ENCODE measurements around the gene IQGAP3.

The IQGAP3 gene

DNA sequence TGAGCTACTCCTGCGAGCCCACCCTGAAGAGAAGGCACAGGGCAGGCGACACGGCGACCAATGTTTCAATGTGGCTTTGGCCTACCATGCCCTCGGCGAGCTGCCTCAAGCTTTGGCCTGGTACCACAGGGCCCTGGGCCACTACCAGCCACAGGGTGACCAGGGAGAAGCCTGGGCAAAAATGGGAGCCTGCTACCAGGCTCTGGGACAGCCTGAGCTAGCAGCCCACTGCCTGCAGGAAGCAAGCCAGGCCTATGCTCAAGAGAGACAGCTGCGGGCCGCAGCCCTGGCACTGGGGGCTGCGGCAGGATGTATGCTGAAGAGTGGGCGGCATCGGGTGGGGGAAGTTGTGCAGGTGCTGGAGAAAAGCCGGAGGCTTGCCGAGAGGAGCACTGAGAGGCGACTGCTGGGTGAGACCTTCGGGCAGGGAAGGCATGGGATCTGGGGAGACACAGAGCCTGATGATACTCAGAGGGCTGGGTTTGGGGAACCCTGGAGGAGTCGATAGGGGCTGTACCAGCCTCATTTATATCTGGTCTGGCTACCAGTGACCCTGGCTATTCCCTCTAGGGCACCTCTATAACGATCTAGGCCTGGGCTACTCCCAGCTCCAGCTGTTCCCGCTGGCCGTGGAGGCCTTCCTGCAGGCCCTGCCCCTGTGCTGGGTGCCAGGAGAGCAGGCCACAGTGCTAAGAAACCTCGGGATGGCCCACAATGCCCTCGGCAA lies 9.5 kb upstream of the IQGAP3 start:
- in situ Hi-C loops (cut with HindIII; ENCODE audit: low pct_unique_long_range_greater_than_20kb, low sequenced_read_pairs), result no loop called here
- no peak for TF ChIP-seq JUND (IDR thresholded peaks at IDR 0.05; ENCODE audit: low read depth)

DNA sequence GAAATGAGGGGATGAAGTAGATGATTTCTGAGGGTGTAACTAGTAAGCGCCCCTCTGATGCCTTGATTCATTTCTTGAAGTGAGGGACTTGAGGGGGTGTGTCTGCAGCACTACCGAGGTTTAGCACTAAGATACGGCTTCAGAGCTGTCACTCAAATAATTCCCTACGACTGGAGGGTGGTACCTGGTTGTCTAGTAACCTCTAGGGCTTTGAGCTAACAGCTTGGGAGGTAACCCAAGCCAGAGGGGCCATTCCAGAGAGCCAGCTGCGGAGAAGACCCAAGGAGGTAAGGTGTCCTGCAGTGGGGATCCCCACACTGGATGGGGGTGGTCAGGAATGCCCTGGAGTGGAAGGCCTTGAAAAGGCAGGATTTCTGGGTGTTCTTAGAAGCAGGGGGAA lies 7.1 kb upstream of the IQGAP3 start, which contains the start of gene TTC24:
Gene TTC24, plus strand, starts transcription at position 252 of the 400 bp plus-strand sequence. CDS start 1,642 bp downstream, outside the sequence.
- TF ChIP-seq JUND (IDR thresholded peaks at IDR 0.05; ENCODE audit: low read depth), result no peak
- no peak for DNase-seq (ENCODE audit: low read depth in 1 of 2, low spot score in 1 of 2)
- in situ Hi-C loops (cut with HindIII; ENCODE audit: low pct_unique_long_range_greater_than_20kb, low sequenced_read_pairs), result no loop called here

More for the DNA sequence above, 9.5 kb upstream of the IQGAP3 start:
- no peak for DNase-seq (ENCODE audit: low read depth in 1 of 2, low spot score in 1 of 2)

DNA sequence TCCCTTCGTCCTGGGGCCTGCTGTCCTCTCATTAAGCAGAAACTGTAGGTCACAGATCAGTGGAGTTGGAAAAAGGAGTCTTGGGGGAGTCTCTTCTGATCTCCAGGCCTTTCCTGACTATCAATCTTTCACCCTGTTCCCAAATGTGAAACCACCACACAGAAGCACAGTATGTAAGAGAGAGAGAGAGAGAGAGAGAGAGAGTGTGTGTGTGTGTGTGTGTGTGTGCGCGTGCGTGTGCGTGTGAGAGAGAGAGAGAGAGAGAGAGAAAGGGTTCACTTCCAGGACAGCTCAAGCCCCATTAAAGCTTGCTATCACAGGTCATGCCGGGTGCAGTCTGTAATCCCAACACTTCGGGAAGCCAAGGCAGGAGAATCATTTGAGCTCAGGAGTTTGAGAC lies 5.7 kb upstream of the IQGAP3 start:
- TF ChIP-seq JUND (IDR thresholded peaks at IDR 0.05; ENCODE audit: low read depth), result no peak
- DNase-seq (ENCODE audit: low read depth in 1 of 2, low spot score in 1 of 2), result no peak
- in situ Hi-C loops (cut with HindIII; ENCODE audit: low pct_unique_long_range_greater_than_20kb, low sequenced_read_pairs), result no loop called here

DNA sequence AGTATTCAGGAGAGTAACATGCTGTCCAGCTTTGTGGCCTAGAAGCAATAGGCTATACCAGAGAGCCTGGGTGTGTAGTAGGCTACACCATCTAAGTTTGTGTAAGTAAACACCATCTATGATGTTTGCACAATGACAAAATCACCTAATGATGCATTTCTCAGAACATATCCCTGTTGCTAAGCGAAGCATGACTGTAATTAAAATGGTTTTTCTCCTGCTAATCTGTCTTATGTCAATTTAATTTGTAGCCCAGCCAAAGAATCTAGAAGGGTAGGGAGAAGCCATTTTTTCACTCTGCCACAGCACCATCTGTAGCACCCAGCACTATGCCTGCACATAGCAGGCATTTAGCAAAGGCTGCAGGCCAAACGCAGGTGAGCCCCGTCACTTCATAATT lies 5.2 kb upstream of the IQGAP3 start:
- DNase-seq (ENCODE audit: low read depth in 1 of 2, low spot score in 1 of 2), result no peak
- no peak for TF ChIP-seq JUND (IDR thresholded peaks at IDR 0.05; ENCODE audit: low read depth)
- in situ Hi-C loops (cut with HindIII; ENCODE audit: low pct_unique_long_range_greater_than_20kb, low sequenced_read_pairs), result no loop called here

DNA sequence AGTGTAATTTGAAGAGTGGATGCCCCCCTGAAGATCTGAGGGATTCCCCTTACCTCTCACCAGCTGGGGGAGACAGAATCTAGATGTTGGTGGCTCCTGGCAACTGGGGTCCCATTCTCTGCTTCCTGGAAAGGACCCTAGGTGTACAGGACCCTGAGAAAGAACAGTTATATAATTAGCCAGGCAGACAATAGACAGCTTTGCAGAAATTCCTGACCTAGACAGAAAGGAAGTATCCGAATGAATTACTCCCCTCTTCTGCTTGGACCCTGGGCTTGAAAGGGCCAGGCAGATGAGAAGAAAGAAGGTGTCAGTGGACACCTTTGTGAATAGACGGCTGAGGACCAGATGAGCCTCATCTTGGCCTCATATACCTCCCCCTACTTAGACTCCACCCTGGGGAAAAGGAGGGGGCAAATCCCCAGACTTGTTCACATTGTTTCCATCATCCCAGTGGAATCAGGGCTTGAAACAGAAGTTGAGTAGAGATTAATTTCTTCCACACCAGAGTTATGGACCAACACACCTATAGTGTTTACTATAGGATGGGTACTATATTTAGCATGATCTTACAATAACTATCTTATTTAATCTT lies 1.8 kb upstream of the IQGAP3 start:
- DNase-seq (ENCODE audit: low read depth in 1 of 2, low spot score in 1 of 2), result no peak
- in situ Hi-C loops (cut with HindIII; ENCODE audit: low pct_unique_long_range_greater_than_20kb, low sequenced_read_pairs), result no loop called here
- TF ChIP-seq JUND (IDR thresholded peaks at IDR 0.05; ENCODE audit: low read depth), result no peak

- TF ChIP-seq JUND (IDR thresholded peaks at IDR 0.05; ENCODE audit: low read depth), result no peak
- in situ Hi-C loops (cut with HindIII; ENCODE audit: low pct_unique_long_range_greater_than_20kb, low sequenced_read_pairs), result no loop called here
- no peak for DNase-seq (ENCODE audit: low read depth in 1 of 2, low spot score in 1 of 2)
Measured at GRCh38 chr1:156572663-156573018, 276 bp upstream of the IQGAP3 start.

GRCh38 chr1:156571261-156571852 lies 1.0 kb downstream of the IQGAP3 start:
- no peak for TF ChIP-seq JUND (IDR thresholded peaks at IDR 0.05; ENCODE audit: low read depth)
- in situ Hi-C loops (cut with HindIII; ENCODE audit: low pct_unique_long_range_greater_than_20kb, low sequenced_read_pairs), result no loop called here
- no peak for DNase-seq (ENCODE audit: low read depth in 1 of 2, low spot score in 1 of 2)

DNA sequence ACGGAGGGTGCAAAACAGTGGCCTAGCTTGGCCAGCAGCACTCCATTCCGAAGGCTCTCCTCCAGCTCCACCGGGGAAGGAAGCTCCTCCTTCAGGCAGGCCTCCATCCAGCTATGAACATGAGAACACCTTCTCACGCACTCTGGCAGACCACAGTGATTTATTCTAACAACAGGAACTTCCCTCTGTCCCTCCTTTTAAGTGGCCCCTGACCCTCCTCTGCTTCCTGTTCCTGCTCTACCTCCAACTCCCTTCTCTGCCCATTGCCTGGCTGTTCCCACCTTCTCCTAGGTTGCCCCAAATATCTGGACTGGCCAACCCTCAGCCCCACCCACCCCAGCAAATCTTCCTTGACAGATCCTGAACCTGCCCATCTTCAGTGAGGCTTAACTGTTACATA lies 5.9 kb downstream of the IQGAP3 start:
- no peak for TF ChIP-seq JUND (IDR thresholded peaks at IDR 0.05; ENCODE audit: low read depth)
- no peak for DNase-seq (ENCODE audit: low read depth in 1 of 2, low spot score in 1 of 2)
- in situ Hi-C loops (cut with HindIII; ENCODE audit: low pct_unique_long_range_greater_than_20kb, low sequenced_read_pairs), result no loop called here

GRCh38 chr1:156565519-156565918 lies 6.8 kb downstream of the IQGAP3 start:
- in situ Hi-C loops (cut with HindIII; ENCODE audit: low pct_unique_long_range_greater_than_20kb, low sequenced_read_pairs), result no loop called here
- DNase-seq (ENCODE audit: low read depth in 1 of 2, low spot score in 1 of 2), result no peak
- no peak for TF ChIP-seq JUND (IDR thresholded peaks at IDR 0.05; ENCODE audit: low read depth)

DNA sequence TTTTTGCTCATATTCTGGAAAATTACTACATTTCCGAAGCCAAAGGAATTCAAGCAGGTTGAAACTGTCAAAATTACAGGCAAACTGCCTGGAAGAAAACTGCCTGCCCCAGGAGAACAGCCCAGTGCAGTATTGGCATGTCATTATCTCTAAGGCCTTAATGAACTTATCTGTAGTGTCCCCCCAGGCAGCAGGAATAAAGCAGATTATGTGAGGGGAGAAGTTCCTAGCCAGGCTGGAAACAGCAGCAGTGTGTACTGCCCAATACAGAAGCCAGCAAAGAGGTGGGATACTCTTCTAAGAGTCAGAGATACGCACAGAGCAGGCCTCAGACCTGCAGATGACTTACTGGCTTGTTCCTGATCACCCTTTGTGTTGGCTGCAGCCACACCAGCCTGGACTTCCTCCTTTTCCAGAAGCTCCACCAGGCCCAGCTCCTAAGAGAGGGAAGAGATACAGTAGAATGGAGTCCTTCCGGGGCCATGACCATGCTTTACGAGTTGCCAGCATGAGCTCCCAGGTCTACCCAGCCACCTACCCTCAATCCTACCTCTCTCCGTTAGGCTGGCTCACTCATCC lies 11.7 kb downstream of the IQGAP3 start:
- DNase-seq (ENCODE audit: low read depth in 1 of 2, low spot score in 1 of 2), result no peak
- in situ Hi-C loops (cut with HindIII; ENCODE audit: low pct_unique_long_range_greater_than_20kb, low sequenced_read_pairs), result no loop called here
- TF ChIP-seq JUND (IDR thresholded peaks at IDR 0.05; ENCODE audit: low read depth), result no peak

DNA sequence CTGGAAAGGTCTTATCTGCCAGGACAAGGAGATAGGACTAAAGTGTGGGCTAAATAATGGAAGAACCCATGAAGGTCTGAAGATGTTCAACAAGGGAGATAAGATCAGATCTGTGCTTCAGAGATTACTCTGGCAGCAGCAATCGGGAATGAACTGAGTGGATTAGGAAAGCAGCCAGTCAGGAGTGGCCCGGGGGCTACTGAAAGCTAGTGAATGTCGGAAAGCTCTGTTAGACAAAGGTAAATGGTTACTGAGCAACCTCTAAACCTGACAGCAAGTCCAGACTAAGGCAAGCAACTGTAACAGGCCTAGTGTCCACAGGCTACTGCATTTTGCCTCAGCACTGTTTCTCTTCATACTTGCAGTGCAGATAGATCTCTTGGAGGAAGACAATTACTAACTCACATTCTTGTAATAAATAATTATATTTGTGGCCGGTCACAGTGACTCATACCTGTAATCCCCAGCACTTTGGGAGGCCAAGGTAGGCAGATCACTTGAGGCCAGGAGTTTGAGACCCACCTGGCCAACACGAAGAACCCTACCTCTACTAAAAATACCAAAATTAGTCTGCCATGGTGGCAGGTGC lies 12.5 kb downstream of the IQGAP3 start:
- no peak for TF ChIP-seq JUND (IDR thresholded peaks at IDR 0.05; ENCODE audit: low read depth)
- in situ Hi-C loops (cut with HindIII; ENCODE audit: low pct_unique_long_range_greater_than_20kb, low sequenced_read_pairs), result no loop called here
- DNase-seq (ENCODE audit: low read depth in 1 of 2, low spot score in 1 of 2), result no peak

GRCh38 chr1:156559086-156559796 lies 13.1 kb downstream of the IQGAP3 start:
- TF ChIP-seq JUND (IDR thresholded peaks at IDR 0.05; ENCODE audit: low read depth), result no peak
- in situ Hi-C loops (cut with HindIII; ENCODE audit: low pct_unique_long_range_greater_than_20kb, low sequenced_read_pairs), result no loop called here
- no peak for DNase-seq (ENCODE audit: low read depth in 1 of 2, low spot score in 1 of 2)

Data from T47D (cell line).